ENCODE results near the gene SPATA2L. TPM values are rescaled to one million over a fixed set of nuclear protein-coding genes. Genes with fewer than 3 reads are reported as not detected.
A peak's percentile ranks its signal among the peaks of the same experiment; 100 is the strongest.

SPATA2L gene
- total and polyA plus RNA-seq, 2 of the 13 experiments (the other 11 are each of a cell fraction or from before 2014, with no cell fraction given), result 9.1 to 20.7 TPM

GRCh38 chr16:89700649-89701424, 668 bp downstream of the SPATA2L start (continued):
- TF ChIP-seq THAP9 (CRISPR knock-in tag; IDR thresholded peaks at IDR 0.05; ENCODE audit: borderline replicate concordance) (no peak; the same call in 1 of the 2 replicates), ZNF839 (CRISPR knock-in tag; IDR thresholded peaks at IDR 0.05; ENCODE audit: borderline replicate concordance) (no peak), ZXDC (CRISPR knock-in tag; IDR thresholded peaks at IDR 0.05) (no peak), GLMP (CRISPR knock-in tag; IDR thresholded peaks at IDR 0.05; ENCODE audit: borderline replicate concordance) (no peak), ZKSCAN1 (IDR thresholded peaks at IDR 0.05; ENCODE audit: low read length) (no peak), TOPORS (CRISPR knock-in tag; IDR thresholded peaks at IDR 0.05) (no peak), NFYC (CRISPR knock-in tag; IDR thresholded peaks at IDR 0.05) (0 out of 2 replicates have a peak, but pooled peaks have one; percentile 23), ZMYM3 (CRISPR knock-in tag; IDR thresholded peaks at IDR 0.05) (no peak), NCOA2 (CRISPR knock-in tag; IDR thresholded peaks at IDR 0.05) (peak; percentile 13; the same call in 1 of the 2 replicates), ZNF609 (CRISPR knock-in tag; IDR thresholded peaks at IDR 0.05; ENCODE audit: borderline replicate concordance) (no peak), ZBTB10 (CRISPR knock-in tag; IDR thresholded peaks at IDR 0.05; ENCODE audit: borderline replicate concordance) (no peak), PHF5A (CRISPR knock-in tag; IDR thresholded peaks at IDR 0.05; ENCODE audit: low read depth, unreplicated experiment) (peak; percentile 77), REXO4 (CRISPR knock-in tag; IDR thresholded peaks at IDR 0.05; ENCODE audit: borderline replicate concordance) (no peak)
